Measurements from ENCODE around the gene FURIN.
"Not testable (repeated sequence)": the region's sequence is repeated elsewhere in the genome, so short reads cannot be mapped to it uniquely, and the experiment has no call there.

FURIN gene

DNA sequence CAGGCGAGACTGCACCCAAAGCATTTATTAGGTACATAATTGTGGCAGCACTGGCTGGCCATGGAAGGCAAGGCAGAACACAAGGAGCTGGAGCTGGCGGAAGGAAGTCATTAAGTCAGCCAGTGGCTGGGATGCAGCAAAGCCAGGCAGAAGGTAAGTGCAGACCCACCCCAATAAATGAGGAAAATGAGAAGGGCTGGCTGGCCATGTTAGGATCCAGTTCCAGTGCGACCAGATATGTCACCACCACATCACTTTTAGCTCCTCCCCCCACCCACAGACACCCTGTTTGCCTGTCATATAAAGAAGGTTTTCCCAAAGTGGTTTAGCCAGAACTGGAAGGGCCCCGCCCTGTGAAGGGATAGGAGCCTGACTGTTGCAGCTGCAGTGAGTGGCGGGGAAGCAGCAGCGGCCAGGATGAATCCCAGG is at the start of gene FURIN:
FURIN (plus strand) TSS at position 328 of the 429 bp plus-strand sequence. CDS start 7,153 bp downstream, outside the sequence.
- intact Hi-C loops (cut with DNase I), result no loop called here
- no peak for DNase-seq

DNA sequence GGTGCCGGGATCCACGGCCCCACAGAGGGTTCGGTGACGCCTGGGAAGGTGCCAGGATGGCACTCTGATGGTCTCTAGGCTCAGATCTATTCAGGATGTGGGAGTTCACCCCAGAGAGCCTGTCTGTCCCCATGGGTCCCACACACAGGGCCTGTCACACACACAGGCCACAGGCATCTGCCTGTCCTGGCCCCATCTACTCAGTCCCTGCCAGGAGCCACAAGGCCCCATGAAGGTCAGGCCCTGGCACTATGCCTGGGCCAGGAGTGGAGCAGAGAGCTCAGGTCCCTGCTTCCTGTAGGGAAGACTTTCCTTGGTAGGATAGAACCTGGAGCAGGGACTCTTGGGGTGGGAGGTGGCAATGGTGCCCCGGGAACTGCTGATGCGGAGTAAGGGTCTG is 49.0 kb upstream of the FURIN start:
- no peak for DNase-seq
- intact Hi-C loops (cut with DNase I), result no loop called here

DNA sequence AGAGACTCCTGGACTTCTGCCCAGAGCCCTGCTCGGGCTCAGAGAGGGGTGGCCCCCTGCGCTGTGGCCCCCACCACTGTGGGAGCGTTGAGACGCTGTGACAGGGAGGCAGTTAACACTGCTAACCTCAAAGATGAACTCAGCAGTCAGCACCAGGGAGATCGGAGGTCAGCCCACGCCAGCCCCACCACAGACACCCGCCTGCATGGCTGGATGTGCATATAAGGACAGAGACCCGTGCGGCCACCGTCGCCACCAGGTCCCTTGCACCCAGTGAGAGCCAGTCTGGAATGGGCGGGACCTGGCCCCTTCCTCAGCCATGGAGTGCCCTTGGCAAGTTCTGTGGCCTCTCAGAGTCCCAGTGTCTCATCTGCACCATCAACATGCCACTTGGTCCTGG is 48.5 kb upstream of the FURIN start:
- intact Hi-C loops (cut with DNase I), result no loop called here
- DNase-seq, result peak in 1 of 10 donors; percentile 55

DNA sequence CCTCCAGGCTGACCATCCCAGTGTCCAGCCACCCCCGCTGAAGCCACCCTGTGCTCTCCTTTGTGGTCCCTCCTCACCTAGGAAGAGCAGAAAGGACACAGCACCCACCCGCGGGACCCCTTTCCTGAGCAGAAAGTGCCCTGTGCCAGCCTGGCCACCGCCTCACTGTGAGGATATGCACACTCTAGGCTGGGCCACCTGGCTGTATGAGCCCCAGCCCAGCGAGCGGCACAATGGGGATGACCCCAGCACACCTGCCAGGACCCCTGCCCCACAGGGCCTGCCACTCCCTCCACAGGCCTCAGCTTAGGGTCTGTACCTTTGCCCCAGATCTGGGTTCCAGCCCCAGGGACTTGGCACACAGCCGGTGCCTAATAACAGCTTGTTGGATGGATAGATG is 47.9 kb upstream of the FURIN start:
- intact Hi-C loops (cut with DNase I), result no loop called here
- no peak for DNase-seq

DNA sequence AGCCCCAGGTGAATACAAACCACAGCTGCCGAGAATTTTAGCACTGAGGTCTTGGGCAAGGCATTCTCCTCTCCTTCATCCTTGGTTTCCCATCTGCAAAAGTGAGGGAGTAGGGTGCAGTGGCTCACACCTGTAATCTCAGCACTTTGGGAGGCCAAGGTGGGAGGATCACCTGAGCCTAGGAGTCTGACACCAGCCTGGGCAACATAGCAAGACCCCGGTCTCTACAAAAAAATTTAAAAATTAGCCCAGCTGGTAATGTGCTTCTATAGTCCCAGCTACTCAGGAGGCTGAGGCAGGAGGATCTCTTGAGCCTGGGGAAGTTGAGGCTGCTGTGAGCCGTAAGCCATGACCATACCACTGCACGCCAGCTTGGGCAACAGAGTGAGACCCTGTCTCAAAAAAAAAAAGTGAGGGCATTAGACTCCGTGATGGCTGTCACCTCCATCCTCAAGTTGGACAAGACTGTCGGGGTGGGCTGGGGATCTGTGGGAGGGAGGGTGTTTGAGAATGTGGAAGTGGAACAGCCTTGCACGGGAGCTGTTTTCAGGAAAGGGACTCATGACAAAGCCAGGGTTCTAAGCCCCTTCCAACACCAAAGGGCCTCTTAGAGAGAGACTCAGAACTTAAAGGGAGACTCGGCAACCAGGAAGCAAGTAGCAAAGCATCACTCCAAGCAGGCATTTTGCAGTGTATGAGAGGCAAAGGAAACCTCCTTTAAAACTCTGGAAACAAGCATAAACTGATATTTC is 46.0 kb upstream of the FURIN start:
- DNase-seq, result no peak
- intact Hi-C loops (cut with DNase I), result no loop called here

DNA sequence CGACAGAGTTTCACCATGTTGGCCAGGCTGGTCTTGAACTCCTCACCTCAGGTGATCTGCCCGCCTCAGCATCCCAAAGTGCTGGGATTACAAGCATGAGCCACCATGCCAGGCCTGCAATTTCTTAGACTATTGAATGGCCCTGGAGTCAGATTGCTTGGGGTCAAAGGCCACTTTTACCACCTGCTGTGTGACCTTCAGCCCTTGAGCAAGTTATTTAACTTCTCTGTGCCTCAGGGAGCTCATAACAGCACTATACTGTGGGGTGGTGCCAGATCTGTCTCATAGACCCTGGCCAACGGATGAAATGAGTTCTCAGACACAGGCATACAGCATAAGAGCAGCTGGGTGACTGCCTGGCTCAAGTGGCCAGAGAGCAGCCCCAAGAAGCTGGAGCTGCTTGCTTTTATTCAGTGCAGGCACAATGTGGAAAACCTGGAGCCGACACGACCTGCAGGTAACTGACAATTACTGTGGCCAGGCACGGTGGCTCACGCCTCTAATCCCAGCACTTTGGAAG is 44.9 kb upstream of the FURIN start:
- intact Hi-C loops (cut with DNase I), result no loop called here
- DNase-seq, result peak in 1 of 10 donors; percentile 46

DNA sequence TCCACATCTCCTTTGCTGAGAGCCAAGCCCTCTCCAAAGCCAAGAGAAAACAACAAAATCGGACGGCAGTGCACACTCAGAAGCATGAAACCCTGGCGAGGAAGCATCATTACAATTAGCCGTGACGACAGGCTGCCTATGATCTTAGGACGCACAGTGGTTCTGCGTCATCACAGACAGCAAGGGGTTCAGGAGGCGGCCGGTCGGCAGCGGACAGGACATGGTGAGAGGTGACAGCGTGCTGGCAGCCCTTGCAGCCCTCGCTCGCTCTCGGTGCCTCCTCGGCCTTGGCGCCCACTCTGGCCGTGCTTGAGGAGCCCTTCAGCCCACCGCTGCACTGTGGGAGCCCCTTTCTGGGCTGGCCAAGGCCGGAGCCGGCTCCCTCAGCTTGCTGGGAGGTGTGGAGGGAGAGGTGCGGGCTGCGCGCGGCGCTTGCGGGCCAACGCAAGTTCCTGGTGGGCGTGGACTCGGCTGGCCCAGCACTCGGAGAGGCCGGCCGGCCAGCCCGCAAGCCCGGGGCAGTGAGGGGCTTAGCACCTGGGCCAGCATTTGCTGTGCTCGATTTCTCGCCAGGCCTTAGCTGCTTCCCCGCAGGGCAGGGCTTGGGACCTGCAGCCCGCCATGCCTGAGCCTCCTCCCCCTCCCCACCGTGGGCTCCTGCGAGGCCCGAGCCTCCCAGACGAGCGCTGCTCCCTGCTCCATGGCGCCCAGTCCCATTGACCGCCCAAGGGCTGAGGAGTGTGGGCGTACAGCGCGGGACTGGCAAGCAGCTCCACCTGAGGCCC is 43.1 kb upstream of the FURIN start:
- intact Hi-C loops (cut with DNase I), result not testable (repeated sequence)
- DNase-seq, result peak in 2 of 10 donors; percentile 48 to 68

DNA sequence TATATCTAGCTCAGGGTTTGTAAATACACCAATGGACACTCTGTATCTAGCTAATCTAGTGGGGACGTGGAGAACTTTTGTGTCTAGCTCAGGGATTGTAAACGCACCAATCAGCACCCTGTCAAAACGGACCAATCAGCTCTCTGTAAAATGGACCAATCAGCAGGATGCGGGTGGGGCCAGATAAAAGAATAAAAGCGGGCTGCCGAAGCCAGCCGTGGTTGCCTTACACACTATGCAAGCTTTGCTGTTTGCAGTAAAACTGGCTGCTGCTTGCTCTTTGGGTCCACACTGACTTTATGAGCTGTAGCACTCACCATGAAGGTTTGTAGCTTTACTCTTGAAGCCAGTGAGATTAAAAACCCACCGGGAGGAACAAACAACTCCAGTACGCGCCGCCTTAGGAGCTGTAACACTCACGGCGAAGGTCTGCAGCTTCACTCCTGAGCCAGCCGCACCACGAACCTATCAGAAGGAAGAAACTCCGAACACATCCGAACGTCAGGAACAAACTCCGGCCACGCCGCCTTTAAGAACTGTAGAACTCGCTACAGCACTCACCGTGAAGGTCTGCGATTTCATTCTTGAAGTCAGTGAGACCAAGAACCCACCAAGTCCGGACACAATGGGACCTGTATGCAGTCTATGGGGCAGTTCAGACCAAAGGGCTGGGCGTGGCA is 42.0 kb upstream of the FURIN start:
- DNase-seq, result peak in 2 of 10 donors; percentile 23 to 69
- intact Hi-C loops (cut with DNase I), result not testable (repeated sequence)

DNA sequence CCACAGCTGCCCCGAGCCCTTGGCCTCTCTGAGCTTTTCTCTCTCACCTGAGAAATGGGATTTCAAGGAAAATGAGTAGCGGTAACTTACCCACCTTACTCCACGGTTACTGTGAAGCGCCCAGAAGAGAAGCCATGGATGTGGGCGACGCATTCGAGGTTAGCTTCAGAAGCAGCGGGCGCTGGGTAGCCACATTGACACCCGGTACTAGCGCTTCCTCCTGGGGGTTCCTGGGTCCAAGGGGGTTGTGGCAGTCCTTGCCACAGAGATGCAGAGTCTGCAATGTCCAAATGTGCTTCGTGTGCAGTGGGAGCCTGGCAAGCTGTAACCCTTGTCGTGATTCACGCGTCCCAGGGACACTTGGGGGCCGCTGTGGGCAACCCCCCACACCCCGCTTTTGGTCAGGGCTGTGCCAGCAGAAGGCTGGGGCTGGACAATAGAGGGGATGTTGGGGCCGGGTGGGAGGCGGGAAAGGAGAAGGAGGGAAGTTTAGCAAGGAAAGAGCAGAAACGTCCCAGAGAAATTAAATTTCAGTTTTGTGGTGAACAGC is 41.4 kb upstream of the FURIN start:
- intact Hi-C loops (cut with DNase I), result no loop called here
- DNase-seq, result peak in 1 of 10 donors; percentile 63

DNA sequence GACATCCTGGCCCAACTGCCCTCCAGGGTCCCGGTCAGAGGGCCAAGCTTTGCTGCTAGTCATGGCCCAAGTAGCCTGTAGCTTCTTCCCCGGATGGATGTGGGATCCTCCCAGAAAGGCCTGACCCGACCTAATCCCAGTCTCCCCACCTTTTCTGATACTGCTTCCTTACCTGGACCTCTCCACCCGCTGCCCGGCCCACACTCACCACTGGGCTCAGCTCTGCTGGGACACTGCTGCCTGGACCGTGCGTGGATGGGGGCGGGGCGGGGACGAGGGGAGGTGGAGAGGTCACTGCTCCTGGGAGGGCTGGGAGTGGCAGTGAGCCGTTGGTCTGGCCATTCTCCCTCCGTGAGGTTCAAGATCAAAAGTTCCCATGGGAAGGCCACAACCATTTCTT is 40.3 kb upstream of the FURIN start:
- intact Hi-C loops (cut with DNase I), result no loop called here
- DNase-seq, result peak in 2 of 10 donors; percentile 65 to 68

DNA sequence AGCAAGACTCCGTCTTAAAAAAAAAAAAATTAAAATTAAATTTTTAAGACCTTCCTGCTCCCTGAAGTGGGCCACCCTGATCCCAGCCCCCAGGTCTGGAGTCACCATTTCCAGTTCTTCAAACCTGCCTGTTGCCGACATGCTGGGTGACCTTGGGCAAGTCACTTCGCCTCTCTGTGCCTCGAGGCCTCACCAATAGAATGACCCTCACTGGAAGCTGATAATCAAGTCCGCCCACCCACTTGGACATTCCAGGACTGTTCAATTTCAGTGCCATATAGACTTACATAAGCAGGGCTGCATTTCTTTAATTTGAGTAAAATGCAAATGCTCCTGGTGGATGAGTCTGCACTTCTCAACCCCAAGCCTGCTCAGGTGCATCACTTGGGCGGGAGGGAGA is 39.3 kb upstream of the FURIN start:
- DNase-seq, result peak in 1 of 10 donors; percentile 15
- intact Hi-C loops (cut with DNase I), result no loop called here

DNA sequence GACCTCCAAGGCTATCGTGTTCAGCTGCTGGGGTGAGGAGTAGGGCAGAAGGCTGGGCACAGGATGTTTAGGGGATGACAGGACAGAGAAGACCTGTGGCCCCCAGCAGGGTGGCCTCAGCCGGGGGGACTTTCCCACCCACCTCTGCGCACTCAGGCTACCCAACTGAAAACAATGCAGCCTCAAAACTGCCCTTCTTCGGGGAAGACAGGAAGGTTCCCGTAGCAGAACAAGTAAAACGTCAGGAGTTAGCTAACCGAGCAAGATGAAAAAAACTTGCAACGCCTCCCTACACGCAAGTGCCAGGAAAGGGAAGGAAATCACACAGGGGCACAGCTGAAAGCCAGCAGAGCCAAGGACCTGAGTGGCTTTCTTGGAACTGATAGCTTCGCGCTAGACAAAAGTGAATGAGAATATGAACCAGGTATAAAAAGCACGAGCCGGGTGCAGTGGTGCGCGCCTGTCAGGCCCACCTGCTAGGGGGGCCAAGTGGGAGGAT is 38.4 kb upstream of the FURIN start:
- peak in 2 of 10 donors; percentile 19 to 49 for DNase-seq
- intact Hi-C loops (cut with DNase I), result no loop called here

DNA sequence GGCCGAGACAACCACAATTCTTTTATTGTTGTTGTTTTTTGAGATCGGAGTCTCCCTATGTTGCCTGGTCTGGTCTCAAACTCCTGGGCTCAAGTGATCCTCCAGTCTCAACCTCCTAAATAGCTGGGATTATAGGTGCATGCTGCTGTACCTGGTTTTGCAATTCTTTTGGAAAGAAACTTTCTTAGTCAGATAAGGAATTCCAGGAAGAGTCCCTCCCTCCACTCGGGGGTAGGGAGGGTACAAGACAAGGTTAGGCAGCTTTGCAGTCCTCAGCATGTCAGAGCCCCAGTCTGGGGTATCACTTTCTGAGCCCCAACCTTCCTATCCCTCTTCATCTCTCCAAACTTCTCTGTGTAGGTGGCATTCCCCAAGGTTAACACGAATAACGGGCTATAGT is 33.8 kb upstream of the FURIN start:
- no peak for DNase-seq
- intact Hi-C loops (cut with DNase I), result no loop called here

DNA sequence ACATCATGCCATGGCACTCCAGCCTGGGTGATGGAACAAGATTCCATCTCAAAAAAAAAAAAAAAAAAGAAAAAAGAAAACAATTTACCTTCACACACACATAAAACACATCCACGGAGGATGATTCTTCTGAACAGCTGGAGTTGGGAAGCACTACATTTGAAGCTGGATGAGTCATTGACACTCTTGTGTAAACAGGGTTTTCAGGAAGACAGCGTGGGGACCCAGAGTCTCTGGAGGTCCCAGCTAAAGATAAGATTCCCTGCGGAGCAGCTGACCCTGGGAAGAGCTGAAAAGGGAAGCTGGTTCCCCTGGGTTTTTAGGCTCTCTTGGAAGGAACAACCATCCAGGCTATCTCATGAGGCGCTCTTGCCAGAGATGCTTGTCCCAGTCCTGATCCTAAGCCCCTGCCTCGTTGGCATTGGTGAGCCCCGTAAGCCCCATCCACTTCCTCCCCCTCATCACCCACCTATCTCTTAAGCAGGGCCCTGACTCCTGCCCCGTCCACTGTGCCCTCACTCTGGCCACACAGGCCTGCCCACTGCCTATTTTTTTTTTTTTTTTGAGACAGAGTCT is 32.0 kb upstream of the FURIN start:
- intact Hi-C loops (cut with DNase I), result no loop called here
- no peak for DNase-seq

DNA sequence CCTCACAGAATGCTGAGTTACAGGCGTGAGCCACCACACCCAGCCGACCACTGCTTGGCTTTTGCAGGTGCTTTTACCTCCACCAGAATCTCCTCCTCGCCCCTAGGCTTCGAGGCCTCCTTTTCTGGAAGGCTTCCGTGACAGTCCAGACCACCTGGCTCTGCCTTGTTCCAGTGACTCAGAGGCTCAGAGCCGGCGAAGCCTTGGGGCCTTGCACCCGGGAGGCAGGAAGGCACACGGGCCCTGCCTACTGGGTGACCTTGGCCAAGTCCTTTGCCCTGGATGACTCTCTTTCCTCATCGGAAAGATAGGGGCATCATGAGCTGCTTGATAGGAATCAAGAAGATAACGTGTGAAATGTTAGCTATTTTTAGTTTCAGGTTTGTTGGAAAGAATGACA is 31.3 kb upstream of the FURIN start:
- intact Hi-C loops (cut with DNase I), result no loop called here
- no peak for DNase-seq

DNA sequence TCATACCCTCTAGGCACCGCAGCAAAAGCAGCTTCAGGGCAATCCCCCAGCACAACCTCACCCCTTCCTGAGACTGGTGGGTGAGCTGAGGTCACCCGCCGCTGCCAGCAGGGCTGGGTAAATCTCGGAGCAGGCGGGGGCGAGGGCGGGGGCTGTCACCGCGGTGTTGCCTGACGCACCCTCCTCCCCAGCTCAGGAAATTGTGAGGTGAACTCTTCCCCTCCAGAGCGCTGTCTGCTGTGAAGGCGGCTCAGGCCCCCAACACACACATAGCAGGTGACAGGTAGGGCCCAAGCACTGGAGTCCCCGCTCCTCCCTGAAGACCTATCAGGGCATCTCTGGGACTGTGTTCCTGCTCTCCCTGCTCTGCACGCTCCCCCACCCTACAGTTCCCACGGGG is 30.2 kb upstream of the FURIN start:
- intact Hi-C loops (cut with DNase I), result no loop called here
- no peak for DNase-seq

DNA sequence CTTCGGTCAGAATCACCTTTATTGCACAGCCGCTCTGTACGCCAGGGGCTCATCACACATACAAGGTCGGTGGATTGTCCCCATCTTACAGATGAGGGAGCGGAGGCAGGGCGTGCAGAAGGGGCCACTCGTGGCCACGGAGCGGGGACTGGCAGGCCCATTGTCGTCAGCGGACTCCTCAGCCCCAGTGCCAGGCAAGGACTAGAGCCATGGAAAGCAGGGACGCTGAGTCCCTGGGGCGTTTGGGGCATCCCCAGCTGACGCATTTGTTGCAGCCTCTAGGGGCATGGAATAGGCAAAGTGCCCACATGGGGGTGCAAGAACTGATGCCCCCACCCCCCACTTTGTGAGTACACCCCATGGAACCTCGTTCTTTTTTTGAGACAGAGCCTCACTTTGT is 29.8 kb upstream of the FURIN start:
- intact Hi-C loops (cut with DNase I), result no loop called here
- DNase-seq, result no peak

DNA sequence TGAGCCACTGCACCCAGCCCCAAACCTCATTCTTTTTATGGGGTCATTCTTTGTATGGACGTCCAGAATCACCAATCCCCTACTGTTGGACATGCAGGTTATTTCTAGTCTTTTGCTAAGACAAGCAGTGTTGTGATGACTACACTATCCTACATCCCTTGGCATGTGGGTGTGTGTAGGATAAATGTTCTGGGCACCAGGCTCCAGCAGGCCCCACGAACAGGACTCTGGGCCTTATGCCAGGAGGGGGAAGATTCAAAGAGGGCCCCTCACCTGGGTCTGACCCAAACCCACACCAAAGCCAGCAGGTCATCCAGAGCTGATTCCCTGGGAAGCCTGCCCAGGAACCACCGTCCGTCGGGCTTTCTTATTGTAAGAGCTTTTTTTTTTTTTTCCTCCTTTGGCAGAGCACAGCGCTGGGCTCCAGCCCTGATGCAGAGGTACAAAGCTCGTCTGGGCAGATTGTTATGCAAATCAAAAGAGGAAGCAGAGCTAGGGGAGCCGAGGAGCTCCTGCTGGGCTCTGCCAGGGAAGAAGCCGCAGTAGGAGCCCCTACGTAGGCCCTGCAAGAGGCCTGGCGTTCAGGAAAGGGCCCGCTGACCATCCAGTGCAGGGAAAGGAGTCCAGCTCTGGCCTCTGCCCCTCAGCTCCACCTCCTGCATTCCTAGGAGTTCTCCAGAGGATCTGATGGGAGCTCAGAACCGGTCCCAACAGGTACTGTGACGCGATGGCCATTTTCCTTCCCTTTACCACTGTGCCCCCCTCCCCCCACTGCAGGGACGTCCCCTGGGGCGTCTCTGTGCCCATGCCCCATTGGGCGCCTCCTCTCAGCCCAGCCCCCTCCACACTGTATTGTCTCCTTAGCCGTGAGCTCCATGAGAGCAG is 29.0 kb upstream of the FURIN start:
- peak in 6 of 10 donors; percentile 21 to 92 (median 64) for DNase-seq
- intact Hi-C loops (cut with DNase I), result no loop called here

DNA sequence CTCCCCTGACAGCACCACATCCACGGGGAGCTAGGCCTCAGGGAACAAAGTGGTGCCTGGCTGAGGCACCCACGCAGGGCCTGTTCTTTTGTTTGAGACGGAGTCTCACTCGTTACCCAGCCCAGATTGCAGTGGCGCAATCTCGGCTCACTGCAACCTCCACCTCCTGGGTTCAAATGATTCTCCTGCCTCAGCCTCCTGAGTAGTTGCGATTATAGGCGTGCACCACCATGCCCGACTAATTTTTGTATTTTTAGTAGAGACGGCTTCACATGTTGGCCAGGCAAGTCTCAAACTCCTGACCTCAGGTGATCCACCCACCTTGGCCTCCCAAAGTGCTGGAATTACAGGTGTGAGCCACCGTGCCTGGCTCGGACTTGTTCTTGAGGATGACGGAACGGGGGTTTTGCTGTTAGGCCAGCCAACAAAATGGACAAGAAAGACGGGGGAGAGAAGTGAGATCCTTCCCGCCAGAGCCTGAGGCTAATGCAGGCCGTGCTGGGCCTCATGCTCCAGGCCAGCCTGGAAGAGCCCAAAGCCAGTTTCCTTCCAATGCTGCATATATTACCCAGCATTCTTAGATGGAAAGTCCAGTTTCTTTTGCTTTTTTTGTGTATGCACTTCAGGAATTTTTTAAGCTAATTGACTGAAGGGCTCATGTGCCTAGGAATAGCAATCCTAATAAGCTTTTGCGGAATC is 28.1 kb upstream of the FURIN start:
- DNase-seq, result no peak
- intact Hi-C loops (cut with DNase I), result no loop called here

Data from posterior cingulate gyrus (tissue), 11 donors.